ENCODE measurements around the gene MSMB.
"Not testable (repeated sequence)": the region's sequence is repeated elsewhere in the genome, so short reads cannot be mapped to it uniquely, and the experiment has no call there.

The MSMB gene

DNA sequence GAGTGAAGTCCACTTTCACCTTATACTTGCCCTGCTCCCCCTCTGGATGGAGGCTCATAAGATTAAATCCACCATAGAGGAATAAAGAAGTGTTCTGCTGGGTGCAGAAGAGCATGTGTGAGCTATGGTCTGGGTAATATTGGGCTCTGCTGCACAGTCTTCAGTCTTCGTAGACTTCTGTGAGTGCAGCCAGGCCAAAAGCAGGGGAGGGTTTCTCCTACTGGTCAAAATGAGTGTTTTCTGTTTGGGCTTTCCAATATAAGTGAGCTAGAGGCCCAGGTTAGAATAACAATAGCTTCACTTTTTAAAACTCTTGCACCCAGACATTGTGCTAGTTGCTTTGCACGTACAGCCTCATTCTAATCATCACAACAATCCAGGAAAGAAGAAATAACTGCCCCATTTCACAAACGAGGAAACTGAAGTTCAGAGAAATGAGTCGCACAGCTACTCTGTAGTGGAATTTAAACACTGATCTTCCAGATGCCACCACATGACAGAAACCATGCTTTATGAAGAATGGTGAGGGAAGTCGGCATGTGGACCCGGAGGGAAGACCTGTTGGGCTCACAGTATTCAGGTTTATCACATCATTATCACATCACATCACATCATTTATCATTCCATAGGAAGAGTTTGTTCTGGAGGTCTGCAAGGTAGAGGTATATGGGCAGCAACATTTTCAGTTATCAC, 23.8 kb upstream of the MSMB start:
- DNase-seq, result no peak

DNA sequence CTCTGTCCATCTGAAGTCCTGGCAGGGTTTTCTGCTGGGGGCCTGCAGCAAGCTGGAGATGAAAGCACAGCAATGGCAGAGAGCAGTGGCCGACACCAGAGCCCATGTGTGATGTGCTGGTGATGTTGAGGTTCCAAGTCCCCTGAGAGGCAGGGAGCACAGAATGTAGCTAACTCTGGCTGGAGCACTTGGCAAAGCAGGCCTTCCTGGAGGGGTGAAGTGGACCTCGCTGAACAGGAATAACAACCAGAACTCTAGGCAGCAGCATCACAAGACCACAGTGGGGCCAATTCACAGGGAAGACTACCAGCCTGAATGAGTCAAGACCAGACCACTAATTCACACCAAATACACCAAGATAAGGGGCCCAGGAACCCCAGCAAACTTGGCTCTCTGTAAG, 22.8 kb upstream of the MSMB start:
- no peak for DNase-seq

DNA sequence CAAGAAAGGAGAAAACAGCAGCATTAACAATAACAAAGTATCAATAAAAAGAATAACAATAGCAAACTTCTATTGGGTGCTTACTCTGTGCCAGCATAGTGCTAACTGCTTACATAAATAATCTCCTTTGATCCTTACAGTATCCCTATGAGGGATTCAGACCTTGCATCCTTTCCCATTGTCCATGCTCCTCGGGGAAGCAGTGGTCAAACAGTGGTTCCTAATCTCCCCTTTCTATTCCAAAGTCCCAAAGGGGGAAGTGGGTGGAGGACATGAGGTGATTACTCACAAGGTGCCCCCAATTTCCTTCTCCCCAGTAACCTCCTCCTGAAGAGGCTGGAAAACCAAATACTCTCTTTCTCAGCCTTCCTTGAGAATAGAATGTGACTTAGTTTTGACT, 22.0 kb upstream of the MSMB start:
- DNase-seq, result no peak

DNA sequence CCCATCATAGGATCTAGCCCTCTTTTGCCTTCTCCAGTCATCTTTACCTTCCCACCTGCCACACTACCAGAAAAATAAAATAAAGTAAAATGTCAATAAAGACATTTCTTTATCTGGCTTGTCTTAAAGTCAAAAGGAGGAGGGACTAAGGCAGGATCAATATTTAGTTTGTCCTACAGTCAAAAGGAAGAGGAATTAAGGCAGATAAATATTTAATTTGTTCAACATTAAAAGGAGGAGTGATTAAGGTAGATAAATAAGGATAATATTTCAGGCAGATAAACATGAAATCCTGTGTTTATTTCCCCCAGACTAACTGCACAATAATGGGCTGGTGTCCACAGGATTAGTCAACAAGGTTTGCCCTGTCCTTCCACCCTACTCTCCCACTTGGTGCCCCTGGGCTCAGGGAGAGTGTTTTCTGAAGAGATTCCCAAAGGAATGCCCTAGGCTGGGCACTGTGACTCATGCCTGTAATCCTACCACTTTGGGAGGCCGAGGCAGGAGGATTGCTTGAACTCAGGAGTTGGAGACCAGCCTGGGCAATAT, 18.3 kb upstream of the MSMB start:
- DNase-seq, result no peak

DNA sequence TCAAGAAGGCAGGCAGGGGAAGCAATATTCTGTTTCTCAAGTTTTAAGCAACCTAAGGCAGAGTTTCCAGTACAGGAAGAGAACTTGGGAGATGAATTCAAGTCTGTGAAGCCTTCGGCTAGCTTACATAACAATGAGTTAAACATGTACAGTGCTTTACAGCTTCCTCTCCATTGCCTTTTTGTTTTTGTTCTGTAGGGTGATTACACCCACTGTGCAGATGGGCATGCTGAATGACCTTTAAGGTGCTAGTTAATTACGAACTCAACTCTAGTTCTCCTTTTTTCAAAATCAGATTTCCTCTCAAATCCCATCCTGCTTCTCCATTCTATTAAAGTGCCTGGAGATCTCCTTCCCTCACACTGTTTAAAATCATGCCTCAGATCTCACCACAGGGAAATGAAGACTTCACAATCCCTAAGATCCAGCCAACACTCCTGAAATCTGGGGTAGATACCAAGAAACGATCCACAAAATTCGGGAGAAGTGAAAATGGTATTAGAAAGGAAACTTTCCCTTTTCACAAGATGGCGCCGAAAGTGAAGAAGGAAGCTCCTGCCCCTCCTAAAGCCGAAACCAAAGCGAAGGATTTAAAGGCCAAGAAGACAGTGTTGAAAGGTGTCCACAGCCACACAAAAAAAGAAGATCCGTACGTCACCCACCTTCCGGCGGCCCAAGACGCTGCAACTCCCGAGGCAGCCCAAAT, 16.8 kb upstream of the MSMB start:
- DNase-seq, result no peak

DNA sequence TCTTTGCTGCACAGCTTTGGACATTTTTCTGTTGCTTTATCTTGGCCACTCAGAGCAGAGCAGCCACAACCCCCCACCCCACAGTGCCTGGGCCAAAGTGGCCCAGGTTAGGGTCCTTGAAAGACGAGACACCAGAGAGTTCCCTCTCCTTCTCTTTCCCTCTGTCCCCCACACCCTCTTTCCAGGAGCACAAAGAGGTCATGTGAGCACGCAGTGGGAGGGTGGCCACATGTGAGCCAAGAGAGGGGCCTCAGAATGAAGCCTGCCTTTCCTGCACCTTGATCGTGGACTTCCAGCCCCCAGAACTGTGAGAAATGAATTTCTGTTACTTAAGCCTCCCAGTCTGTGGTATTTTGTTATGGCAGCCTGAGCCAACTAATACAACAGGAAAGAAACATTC, 14.6 kb upstream of the MSMB start:
- DNase-seq, result no peak

DNA sequence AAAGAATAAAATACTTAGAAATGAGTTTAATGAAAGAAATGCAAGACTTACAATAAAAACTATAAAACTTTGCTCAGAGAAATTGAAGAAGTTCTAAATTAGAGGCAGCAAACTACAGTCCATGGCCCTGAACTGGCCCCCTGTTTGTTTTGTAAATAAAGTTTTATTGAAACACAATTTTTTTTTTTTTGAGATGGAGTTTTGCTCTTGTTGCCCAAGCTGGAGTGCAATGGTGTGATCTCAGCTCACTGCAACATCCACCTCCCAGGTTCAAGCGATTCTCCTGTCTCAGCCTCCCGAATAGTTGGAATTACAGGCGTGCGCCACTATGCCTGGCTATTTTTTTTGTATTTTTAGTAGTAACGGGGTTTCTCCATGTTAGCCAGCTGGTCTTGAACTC, 11.9 kb upstream of the MSMB start:
- DNase-seq, result not testable (repeated sequence)

DNA sequence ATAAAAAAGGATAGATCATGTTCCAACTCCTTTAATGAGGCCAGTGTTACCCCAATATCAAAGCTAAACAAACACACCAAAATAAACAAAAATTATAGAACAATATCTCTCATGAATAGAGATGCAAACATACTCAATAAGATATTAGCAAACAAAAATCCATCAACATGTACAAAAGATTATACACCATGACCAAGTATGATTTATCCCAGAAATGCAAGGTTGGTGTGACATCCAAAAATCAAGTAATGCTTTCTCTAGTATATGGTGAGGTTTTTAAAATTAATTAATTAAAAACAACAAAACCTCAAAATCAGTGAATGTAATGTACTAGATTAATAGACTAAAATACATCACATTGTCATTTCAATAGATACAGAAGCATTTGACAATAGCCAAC, 11.0 kb upstream of the MSMB start:
- DNase-seq, result no peak

DNA sequence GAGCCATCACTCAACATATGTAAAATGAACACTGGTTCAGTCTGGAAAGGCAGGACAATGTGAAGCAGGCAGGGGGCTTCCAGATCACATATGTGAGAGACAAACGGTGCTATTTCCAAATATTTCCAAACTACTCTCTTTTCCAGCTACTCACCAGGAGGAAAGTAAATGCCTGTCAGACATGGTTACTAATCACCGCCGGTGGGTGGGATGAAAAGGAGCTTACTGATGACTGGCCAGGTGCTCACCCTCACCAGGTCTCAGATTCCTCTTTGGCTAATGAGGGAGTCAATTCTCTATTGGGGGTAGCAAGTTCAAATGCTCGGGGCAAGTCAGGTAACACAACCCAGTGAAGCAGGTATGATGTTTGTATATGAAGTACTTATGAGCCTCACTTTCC, 9.7 kb upstream of the MSMB start:
- no peak for DNase-seq

DNA sequence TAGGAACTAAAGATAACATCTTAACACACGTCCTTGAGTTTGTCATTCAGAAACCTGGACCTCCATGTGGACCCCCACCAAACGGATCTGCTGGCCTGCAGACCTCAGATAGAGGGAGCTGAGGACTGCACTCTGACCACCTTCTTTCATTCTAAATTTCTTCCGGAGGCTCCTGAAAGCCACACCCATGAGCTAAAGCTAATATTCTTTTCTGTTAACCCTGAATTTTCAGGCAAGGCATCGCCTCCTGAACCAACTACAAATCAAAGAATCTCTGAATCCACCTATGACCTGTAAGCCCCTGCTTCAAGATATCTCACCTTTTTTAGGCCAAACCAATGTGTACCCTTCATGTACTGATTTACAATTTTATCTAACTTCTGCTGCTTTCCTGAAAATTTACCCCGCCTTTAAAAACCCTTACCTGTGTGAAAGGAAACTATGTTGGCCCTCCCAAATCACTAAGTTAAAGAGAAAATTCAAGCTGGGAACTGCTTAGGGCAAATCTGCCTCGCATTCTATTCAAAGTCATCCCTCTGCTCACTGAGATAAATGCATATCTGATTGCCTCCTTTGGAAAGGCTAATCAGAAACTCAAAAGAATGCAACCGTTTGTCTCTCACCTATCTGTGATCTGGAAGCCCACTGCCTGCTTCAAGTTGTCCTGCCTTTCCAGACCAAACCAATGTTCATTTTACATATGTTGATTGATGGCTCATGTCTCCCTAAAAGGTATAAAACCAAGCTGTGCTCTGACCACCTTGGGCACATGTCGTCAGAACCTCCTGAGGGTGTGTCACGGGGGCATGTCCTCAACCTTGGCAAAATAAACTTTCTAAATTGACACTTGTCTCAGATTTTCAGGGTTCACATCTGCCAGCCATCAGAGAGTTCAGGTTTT, 7.7 kb upstream of the MSMB start:
- no peak for DNase-seq

DNA sequence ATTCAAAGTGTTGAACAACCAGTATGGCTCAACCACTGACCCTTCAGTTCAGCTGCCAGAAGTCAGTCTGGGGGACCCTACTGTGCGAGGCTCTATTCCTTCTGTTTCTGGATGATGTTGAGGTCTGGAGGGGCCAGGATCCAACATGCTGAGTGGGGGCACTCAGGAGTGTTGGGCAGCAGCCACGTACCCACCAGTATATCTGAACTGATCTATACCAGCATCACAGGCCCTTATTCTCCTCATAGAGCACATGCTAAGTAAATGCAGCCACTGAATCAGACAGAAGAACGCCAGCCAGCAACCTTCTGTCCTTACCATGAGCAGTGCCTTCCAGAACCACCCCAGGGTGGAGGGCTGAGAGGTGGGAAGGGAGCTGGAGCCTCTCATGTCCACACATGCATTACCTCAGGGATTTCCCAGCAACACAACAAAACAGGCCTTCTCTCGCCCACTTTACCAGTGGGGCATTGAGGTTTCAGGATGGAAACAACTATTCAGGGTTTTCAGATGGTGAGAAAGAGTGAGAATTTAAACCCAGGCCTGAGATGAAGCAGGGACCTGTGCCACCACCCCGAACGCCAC, 6.8 kb upstream of the MSMB start:
- DNase-seq, result no peak

DNA sequence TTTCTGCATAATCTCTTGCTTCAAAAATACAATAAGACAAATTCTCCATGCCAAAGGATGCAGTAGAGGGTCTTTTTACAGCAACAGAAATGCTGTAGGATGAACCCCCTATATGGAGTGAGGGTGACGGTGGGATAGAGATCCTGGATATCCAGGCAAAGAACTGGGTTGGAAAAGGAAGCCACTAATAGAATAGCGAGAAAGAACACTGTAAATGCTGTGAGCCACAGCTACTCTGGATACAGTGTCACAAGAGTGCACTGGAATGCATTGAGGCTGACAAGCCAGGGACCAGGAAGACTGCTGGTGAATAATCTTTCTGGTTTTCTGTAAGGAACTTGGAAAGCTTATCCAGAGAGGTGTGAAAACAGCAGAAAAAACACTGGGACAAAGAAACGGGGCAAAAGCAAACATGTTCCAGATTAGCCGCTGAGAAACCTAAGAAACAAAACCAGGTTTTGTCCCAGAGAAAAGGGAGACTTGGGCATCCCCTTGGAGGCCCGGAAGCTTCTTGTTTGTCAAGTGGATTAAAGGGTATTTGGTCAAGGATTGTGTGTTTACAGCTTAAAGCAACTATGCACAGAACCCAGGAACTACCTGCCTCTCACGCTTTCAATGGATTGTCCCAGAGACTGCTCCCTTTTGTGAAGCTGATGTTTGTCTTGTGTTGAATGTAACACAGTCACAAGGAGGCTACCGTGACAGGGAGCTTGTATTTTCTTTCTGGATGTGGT, 6.2 kb upstream of the MSMB start:
- no peak for DNase-seq

DNA sequence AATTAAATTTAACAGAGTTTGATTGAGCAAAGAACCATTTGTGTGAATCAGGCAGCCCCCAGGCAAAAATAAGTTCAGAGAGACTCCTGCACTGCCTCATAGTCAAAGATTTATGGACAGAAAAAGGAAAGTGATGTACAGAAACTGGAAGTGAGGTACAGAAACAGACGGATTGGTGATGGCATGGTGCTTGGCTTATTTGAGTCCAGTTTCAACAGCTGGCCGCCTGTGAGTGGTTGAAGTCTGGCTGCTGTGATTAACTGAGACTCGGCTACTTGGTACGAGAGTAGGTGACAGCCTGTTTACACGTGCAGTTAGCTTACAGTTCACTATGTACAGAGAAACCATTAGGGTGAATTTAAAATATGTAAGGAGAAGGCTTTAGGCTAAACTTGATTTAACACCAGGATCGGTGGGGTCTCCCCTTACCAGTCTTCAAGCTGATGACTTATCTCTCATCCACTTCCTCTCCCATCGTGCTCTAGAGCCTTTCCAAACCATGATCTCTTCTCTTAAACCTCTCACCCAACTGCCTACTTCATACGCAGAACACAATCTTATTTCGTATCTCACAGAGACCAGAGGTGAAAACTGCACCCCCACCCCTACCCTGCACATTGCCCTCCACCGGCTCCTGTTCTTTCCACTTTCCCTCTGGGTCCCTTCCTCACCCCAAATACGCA, 5.0 kb upstream of the MSMB start:
- DNase-seq, result no peak

DNA sequence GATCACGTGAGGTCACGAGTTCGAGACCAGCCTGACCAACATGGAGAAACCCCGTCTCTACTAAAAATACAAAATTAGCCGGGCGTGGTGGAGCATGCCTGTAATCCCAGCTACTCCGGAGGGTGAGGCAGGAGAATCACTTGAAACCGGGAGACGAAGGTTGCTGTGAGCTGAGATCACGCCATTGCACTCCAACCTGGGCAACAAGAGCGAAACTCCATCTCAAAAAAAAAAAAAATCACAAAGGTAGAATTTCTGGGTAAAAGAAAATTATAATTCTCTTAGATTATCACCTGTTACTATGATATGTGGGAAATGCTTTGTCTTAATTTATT, 3.4 kb upstream of the MSMB start:
- not testable (repeated sequence) for DNase-seq

DNA sequence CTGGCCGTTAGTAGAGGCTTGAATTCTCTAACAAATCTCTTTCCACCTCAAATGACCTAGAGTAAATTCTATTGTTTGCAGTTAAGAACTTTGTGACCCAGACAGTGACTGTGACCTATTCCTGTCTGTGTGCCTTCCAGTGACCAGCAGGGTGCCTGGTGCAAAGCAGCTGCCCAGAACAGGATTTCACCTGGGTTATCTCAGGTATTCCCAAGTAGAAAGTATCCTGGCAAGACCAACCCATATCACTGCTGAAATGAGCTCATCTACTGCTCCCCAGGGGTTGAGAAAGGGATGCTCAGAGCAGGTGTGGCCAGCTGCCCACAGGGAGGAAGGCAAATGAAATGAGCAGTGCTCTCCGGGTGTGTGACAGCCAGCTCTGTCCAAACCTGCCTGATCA, 2.1 kb upstream of the MSMB start:
- DNase-seq, result no peak

DNA sequence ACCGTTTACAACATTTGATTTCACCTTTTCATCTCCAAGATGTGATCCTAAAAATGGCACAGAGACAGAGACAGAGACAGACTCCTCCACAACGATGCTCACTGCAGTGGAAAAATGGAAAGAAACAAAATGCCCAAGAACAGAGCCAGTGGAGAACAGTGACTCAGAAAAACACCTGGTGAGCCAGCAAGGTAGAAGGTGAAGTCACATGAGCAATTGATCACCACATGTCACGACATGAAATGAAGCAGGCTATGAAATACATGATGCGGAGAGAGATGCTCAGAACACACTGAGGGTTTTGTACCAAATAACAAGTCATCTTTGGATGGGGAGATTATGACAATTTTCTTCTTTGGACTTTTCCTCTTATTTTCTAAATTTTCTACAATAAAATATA, 3.5 kb downstream of the MSMB start:
- no peak for DNase-seq

DNA sequence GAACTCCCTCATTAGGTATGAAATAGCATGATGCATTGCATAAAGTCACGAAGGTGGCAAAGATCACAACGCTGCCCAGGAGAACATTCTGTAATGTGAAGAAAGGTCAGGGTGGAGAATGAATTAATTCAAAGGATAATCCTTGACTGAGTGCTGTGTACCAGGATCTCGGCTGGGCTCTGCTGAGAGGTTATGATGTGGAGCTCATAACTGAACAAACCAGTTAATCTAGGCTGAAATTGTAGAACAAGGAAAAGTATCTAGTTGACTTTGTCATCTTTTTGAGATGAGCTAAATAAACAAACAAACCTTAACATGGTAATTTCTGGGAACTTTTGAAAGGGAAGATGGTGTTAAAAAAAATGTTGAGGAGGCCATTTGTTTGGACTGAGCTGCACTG, 6.1 kb downstream of the MSMB start:
- DNase-seq, result no peak

DNA sequence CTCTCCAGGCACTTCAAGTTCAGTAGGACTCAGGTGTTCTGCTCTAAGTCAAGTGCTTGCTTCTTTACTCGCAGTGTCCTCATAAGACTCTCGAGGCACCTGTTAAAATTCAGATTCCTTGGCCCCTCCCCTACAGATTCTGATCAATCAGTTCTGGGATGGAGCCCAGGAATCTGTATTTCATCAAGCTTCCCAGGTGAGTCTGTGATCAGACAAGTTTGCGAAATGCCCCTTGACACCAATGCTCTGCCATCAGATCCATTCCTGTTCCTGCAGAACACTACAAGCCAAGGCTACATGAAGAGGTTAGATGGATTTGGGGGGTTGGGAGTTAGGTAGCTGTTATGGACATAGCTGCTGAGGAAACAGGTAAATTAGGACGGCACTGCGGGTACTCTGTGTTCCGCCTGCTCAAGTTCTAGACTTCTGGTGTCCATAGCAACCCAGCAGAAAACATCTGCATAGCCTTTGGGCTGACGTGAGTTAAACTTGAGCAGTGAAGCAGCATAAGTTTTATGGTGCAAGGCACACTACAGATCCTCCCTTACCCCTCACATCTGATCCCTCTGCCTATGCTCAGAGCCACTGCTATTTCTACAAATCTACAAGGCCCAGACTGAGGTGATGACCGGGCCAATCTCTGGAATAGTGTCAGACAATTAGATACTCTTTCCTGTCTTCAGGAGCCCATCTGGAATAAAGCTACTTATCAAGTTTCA, 8.8 kb downstream of the MSMB start:
- DNase-seq, result no peak

DNA sequence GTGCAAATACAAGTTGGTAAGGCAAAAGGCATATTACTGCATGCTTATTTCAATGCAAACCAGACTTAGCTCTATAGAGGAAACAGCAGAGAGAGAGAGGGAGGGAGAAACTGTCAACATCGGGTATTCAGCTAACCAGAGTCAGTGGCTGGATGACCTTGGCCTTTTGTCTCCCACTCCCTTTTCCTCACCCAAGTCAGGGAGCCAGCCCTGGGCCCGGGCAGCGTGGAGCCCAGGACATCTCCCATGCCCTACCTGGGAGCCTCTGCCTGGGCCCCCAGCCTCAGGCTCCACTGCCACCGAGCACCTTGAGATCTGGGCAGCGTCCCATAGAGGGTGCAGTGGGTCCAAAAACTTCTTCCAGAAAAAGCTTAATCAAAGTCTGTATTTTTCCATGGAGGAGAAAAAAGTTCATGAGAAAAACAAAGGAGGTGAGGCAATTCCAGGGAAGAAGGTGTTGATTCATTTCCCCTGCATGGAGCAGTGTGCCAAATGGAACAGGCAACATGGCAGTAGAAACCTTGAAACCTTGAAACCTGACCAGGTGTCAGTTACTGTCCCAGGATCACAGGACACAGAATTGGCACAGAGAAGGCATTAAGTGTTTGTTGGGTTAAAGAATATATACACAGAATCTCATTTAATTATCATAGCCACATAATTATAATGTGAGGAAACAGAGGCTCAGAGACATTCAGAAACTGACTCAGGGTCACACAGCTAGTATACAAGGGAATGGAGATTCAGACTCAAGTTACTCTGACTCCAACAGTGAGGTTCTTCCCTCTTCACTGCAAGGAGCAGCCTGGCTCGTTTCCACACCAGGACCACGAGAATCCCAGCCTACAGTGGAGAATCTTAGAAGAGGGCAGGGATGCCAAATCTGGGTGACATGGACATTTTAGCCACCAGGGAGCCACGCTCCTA, 9.9 kb downstream of the MSMB start:
- no peak for DNase-seq

DNA sequence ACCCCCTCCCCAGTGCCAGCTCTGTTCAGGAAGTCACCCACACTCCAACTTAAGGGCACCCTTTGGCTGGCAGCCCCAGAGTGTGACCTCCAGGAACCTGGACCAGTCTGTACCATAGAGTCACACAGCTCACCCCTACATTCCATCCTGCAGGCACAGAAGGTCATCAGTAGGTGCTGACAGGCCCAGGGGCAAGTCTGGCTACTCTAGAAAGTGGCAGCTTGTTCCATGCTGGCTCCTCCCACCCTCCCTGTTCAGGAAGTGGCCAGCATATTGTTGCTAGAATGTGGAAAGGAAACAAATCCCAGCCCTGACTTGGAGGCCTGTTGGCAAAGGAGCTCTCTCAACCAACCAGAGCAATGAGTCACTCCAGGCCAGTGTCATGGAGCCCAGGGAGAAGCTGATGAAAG, 12.5 kb downstream of the MSMB start:
- DNase-seq, result no peak
